ENCODE results near the gene TET3.

TET3 gene

DNA sequence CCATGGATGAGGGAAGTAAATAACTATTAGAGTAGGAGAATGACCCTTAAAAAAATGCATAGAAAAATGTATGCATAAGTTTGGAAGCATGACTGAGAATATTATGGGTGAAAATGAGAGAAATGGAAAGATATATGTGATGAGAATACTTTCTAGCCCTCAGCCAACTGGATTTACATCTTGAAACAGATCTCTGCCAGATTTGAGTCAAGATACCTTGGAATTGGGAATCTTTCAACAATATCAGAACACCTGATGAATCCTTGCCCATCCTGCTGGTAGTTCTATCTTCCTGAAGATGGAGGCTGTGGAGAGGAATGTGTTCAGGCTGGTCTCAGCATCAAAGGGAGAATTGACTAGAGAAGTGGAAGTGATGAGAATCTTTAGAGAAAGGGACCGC is 5.8 kb downstream of the TET3 start:
- H3K27ac ChIP-seq: no peak overlapping the region
- H3K4me3 ChIP-seq (ENCODE audit: low read depth, low read length): no peak overlapping the region
- in situ Hi-C loops (cut with HindIII; ENCODE audit: low pct_ligation_motif_present, low sequenced_read_pairs): no loop called here
- no peak for DNase-seq
- TF ChIP-seq, protein P1, sequence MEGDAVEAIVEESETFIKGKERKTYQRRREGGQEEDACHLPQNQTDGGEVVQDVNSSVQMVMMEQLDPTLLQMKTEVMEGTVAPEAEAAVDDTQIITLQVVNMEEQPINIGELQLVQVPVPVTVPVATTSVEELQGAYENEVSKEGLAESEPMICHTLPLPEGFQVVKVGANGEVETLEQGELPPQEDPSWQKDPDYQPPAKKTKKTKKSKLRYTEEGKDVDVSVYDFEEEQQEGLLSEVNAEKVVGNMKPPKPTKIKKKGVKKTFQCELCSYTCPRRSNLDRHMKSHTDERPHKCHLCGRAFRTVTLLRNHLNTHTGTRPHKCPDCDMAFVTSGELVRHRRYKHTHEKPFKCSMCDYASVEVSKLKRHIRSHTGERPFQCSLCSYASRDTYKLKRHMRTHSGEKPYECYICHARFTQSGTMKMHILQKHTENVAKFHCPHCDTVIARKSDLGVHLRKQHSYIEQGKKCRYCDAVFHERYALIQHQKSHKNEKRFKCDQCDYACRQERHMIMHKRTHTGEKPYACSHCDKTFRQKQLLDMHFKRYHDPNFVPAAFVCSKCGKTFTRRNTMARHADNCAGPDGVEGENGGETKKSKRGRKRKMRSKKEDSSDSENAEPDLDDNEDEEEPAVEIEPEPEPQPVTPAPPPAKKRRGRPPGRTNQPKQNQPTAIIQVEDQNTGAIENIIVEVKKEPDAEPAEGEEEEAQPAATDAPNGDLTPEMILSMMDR (IDR thresholded peaks at IDR 0.05; ENCODE audit: low read depth, low read length, missing control alignments): no peak
- H3K36me3 ChIP-seq (replicated peaks): no peaks in the 10 kb centered on the region
- no peaks in the 10 kb centered on the region for H3K27me3 ChIP-seq (replicated peaks)

DNA sequence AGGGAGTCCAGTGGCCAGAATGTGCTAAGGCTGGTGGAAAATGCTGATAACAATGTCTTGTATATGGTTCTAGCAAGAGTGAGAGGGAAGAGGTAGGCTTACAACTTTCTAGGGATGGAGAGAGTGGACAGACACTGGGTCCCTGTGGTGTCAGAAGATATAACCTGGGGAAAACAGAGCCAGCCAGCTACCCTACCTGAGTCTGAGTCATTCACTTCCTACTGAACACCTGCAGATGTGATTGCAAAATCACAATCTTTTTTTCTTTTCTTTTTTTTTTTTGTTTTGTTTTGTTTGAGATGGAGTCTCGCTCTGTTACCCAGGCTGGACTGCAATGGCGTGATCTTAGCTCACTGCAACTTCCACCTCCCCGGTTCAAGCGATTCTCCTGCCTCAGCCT is 7.3 kb downstream of the TET3 start:
- Histone ChIP-seq H3K4me3 (ENCODE audit: low read depth, low read length) (no peak overlapping the region), H3K36me3 (replicated peaks) (no peaks in the 10 kb centered on the region), H3K27ac (no peak overlapping the region), H3K27me3 (replicated peaks) (no peaks in the 10 kb centered on the region)
- TF ChIP-seq, protein P1 (IDR thresholded peaks at IDR 0.05; ENCODE audit: low read depth, low read length, missing control alignments): no peak
- no peak for DNase-seq
- in situ Hi-C loops (cut with HindIII; ENCODE audit: low pct_ligation_motif_present, low sequenced_read_pairs): no loop called here

DNA sequence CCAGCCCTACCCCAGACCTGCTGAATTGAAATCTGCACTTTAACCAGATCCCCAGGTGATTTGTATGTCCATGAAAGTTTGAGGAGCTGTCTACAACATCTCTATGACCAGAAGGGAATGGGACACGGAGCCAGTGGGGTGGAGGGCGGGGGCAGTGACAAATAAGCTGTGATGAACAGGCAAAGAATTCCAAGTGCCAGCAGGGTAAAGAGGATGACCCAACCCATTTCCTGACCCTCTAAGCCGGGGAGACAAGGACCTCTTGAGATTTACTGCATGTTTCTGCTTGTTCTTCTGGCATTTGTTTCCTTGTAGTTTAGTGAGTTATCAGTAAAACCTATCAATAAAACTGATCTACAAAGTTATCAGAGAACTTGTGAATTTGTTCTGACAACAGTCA is 8.7 kb downstream of the TET3 start:
- TF ChIP-seq, protein P1 (IDR thresholded peaks at IDR 0.05; ENCODE audit: low read depth, low read length, missing control alignments): no peak
- H3K4me3 ChIP-seq (ENCODE audit: low read depth, low read length): no peak overlapping the region
- no peak overlapping the region for H3K27ac ChIP-seq
- no peak for DNase-seq
- no peaks in the 10 kb centered on the region for H3K27me3 ChIP-seq (replicated peaks)
- H3K36me3 ChIP-seq (replicated peaks): no peaks in the 10 kb centered on the region
- in situ Hi-C loops (cut with HindIII; ENCODE audit: low pct_ligation_motif_present, low sequenced_read_pairs): no loop called here

DNA sequence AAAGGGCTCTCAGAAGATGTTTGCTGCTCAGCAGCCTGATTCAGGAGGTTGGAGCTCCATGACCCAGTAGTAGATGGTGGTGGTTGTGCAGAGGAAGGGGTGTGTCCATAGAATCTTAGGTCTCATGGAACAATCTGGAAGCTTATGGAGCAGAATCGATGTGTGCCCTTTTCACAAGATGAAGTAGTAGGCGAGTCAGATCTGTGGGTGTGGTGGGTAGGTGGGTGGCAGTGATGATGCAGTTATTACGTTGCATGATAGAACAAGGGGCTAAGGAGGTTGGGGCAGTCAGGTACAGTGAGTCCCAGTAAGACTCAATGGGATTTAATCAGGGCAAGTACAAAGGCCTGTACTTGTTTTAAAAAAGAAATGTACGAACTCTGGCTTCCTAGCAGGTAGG is 9.1 kb downstream of the TET3 start:
- TF ChIP-seq, protein P1 (IDR thresholded peaks at IDR 0.05; ENCODE audit: low read depth, low read length, missing control alignments): no peak
- no peak for DNase-seq
- H3K4me3 ChIP-seq (ENCODE audit: low read depth, low read length): no peak overlapping the region
- no peak overlapping the region for H3K27ac ChIP-seq
- H3K27me3 ChIP-seq (replicated peaks): no peaks in the 10 kb centered on the region
- in situ Hi-C loops (cut with HindIII; ENCODE audit: low pct_ligation_motif_present, low sequenced_read_pairs): no loop called here
- H3K36me3 ChIP-seq (replicated peaks): no peaks in the 10 kb centered on the region

DNA sequence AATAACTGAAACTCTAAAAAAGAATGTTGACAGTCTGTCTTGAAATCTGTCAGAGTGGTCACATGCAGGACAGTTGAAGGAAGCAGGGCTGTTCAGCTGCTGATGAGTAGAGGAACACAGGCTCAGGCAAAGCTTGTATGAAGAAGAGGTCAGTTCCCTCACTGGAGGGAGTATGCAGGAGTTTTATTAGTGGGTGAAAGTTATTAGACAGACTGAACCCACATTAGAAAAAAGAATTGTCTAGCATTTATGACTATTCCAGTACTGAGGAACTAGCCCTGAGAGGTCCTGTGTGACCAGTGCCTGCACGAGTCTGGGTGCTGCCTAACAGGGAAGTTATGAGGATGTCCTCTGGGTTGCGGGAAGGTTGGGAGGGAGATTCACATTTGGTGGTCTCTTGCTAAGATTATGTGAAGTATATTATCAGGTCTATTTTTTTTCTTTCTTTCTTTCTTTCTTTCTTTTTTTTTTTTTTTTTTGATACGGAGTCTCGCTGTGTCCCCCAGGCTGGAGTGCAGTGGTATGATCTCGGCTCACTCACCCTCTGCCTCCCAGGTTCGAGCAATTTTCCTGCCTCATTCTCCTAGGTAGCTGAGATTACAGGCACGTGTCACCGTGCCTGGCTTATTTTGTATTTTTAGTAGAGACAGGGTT is 9.6 kb downstream of the TET3 start:
- no peak overlapping the region for H3K4me3 ChIP-seq (ENCODE audit: low read depth, low read length)
- H3K27ac ChIP-seq: no peak overlapping the region
- TF ChIP-seq, protein P1 (IDR thresholded peaks at IDR 0.05; ENCODE audit: low read depth, low read length, missing control alignments): no peak
- no peaks in the 10 kb centered on the region for H3K27me3 ChIP-seq (replicated peaks)
- H3K36me3 ChIP-seq (replicated peaks): no peaks in the 10 kb centered on the region
- in situ Hi-C loops (cut with HindIII; ENCODE audit: low pct_ligation_motif_present, low sequenced_read_pairs): no loop called here
- no peak for DNase-seq

DNA sequence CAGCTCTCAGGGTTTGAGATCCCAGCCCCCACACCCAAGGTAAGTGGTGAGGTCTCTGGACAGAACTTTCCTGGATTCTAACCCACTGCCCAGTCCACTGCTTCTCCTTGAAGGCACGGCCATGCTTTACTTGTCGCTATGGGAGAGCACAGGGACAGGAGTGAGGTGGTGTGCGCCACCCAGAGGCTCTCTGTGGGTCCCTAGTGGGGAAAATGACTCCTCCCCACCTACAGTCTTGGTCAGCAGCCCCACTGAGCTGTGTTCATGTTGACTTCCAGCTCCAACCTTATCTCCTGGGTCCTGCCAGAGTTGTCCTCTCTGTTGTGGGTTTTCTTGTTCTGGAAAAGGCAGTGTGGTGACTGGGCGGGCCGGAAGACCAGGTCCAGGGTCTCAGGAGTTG is 11.1 kb downstream of the TET3 start:
- Histone ChIP-seq H3K4me3 (ENCODE audit: low read depth, low read length) (no peak overlapping the region), H3K27ac (no peak overlapping the region), H3K36me3 (replicated peaks) (no peaks in the 10 kb centered on the region), H3K27me3 (replicated peaks) (no peaks in the 10 kb centered on the region)
- DNase-seq: no peak
- in situ Hi-C loops (cut with HindIII; ENCODE audit: low pct_ligation_motif_present, low sequenced_read_pairs): no loop called here
- TF ChIP-seq, protein P1 (IDR thresholded peaks at IDR 0.05; ENCODE audit: low read depth, low read length, missing control alignments): no peak
